Parathyroid adenoma (tissue), 2 donors: ENCODE measurements around the gene WWOX.

ENCODE experiments used
- H2AFZ ChIP-seq: fragments of 300-600 bp; sonication (generic); one replicate; pipeline ENCODE4 v1.7.0; 2017; ENCODE audit warnings: antibody characterized with exemption, mild to moderate bottlenecking
- H3K27ac ChIP-seq: fragments of 300-600 bp; sonication (generic); one replicate; pipeline ENCODE4 v1.7.0; 2017
- H3K27me3 ChIP-seq: fragments of 300-600 bp; sonication (generic); one replicate; pipeline ENCODE4 v1.7.0; 2017; ENCODE audit warnings: low read length; ENCODE audit not compliant: control insufficient read depth, insufficient read depth
- H3K36me3 ChIP-seq: fragments of 300-600 bp; sonication (generic); one replicate; pipeline ENCODE4 v1.7.0; 2017; ENCODE audit warnings: low read length; ENCODE audit not compliant: control insufficient read depth, insufficient read depth
- H3K4me1 ChIP-seq: fragments of 300-600 bp; sonication (generic); one replicate; pipeline ENCODE4 v1.7.0; 2017; ENCODE audit warnings: control low read depth
- H3K4me2 ChIP-seq: fragments of 300-600 bp; sonication (generic); one replicate; pipeline ENCODE4 v1.7.0; 2017; ENCODE audit warnings: low read length
- H3K4me3 ChIP-seq: fragments of 300-600 bp; sonication (generic); one replicate; pipeline ENCODE4 v1.7.0; 2017; ENCODE audit warnings: low read depth, low read length
- H3K79me2 ChIP-seq: fragments of 300-600 bp; sonication (generic); one replicate; pipeline ENCODE4 v1.7.0; 2017; ENCODE audit warnings: control low read depth
- H3K9ac ChIP-seq: fragments of 300-600 bp; sonication (generic); one replicate; pipeline ENCODE4 v1.7.0; 2017; ENCODE audit warnings: mild to moderate bottlenecking
- H3K9me3 ChIP-seq: fragments of 300-600 bp; sonication (generic); one replicate; pipeline ENCODE4 v1.7.0; 2017; ENCODE audit warnings: low read length; ENCODE audit not compliant: control insufficient read depth
- CTCF ChIP-seq: fragments of 300-600 bp; sonication (generic); IDR thresholded peaks from one replicate; pipeline ENCODE4 v1.7.0; 2017; ENCODE audit warnings: antibody characterized with exemption, mild to moderate bottlenecking
- donor health status: primary hyperparathyroidism.

The WWOX gene

DNA sequence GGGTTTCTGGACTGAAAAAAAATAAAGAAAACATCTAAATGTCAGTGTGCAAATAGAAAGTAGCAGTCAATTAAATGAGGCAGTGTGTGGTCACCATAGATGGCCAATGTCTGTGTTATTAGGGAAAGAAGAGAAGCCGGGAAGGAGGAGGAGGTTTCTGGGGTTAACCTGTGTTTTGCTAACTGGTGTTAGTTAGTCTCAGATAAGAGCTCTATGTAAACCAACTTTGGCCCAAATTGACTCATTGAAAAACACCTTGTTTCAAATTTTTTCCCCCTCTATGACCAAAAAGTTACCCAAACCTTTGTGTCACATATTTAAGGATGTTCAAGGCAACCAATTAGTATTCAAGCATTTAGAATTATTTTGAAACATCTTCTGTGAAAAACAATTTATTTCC is 970.2 kb downstream of the WWOX start:
- TF ChIP-seq CTCF: no peak

DNA sequence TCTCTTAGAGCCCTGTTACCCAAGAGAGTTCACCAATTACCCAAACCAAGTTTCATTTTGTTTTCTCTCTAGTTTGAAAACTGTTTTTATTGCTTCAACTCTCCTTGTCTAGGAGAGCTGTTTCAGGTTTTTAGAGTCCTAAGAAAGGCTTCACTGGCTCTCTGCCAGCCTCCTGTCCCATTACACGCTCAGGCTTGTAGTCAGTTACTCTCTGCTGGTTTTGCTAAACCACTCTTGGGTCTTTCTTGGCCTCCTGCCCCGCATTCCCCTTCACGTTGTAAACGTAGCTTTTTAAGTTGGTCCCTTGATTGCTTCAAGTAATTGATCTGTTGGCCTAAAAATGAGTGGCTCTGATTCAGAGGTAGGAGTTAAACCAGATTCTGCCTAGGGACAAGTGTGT is 972.0 kb downstream of the WWOX start:
- Histone ChIP-seq H3K4me3 (no peak overlapping the region), H3K36me3 (no peaks in the 10 kb centered on the region), H3K27ac (no peak overlapping the region), H3K4me2 (no peak overlapping the region), H3K9ac (no peak overlapping the region), H2AFZ (no peak overlapping the region), H3K4me1 (no peaks in the 10 kb centered on the region), H3K9me3 (no peaks in the 10 kb centered on the region), H3K27me3 (no peaks in the 10 kb centered on the region), H3K79me2 (no peaks in the 10 kb centered on the region)
- no peak for TF ChIP-seq CTCF

More for the DNA sequence above, 970.2 kb downstream of the WWOX start:
- no peaks in the 10 kb centered on the region for H3K9me3 ChIP-seq
- H3K27ac ChIP-seq: no peak overlapping the region
- H2AFZ ChIP-seq: no peak overlapping the region
- H3K9ac ChIP-seq: no peak overlapping the region
- no peaks in the 10 kb centered on the region for H3K79me2 ChIP-seq
- H3K36me3 ChIP-seq: no peaks in the 10 kb centered on the region
- H3K4me3 ChIP-seq: no peak overlapping the region
- H3K27me3 ChIP-seq: no peaks in the 10 kb centered on the region
- H3K4me2 ChIP-seq: no peak overlapping the region
- H3K4me1 ChIP-seq: no peaks in the 10 kb centered on the region

GRCh38 chr16:79072517-79072916 is 973.1 kb downstream of the WWOX start:
- Histone ChIP-seq H3K36me3 (no peaks in the 10 kb centered on the region), H3K4me3 (no peak overlapping the region), H2AFZ (no peak overlapping the region), H3K4me1 (no peaks in the 10 kb centered on the region), H3K9ac (no peak overlapping the region), H3K79me2 (no peaks in the 10 kb centered on the region), H3K9me3 (no peaks in the 10 kb centered on the region), H3K27me3 (no peaks in the 10 kb centered on the region), H3K4me2 (no peak overlapping the region), H3K27ac (no peak overlapping the region)
- no peak for TF ChIP-seq CTCF

GRCh38 chr16:79073566-79073965 is 974.1 kb downstream of the WWOX start:
- no peak overlapping the region for H2AFZ ChIP-seq
- no peak for TF ChIP-seq CTCF
- no peaks in the 10 kb centered on the region for H3K4me1 ChIP-seq
- H3K4me3 ChIP-seq: no peak overlapping the region
- no peaks in the 10 kb centered on the region for H3K36me3 ChIP-seq
- H3K4me2 ChIP-seq: no peak overlapping the region
- no peak overlapping the region for H3K27ac ChIP-seq
- H3K27me3 ChIP-seq: no peaks in the 10 kb centered on the region
- H3K9ac ChIP-seq: no peak overlapping the region
- no peaks in the 10 kb centered on the region for H3K79me2 ChIP-seq
- H3K9me3 ChIP-seq: no peaks in the 10 kb centered on the region

DNA sequence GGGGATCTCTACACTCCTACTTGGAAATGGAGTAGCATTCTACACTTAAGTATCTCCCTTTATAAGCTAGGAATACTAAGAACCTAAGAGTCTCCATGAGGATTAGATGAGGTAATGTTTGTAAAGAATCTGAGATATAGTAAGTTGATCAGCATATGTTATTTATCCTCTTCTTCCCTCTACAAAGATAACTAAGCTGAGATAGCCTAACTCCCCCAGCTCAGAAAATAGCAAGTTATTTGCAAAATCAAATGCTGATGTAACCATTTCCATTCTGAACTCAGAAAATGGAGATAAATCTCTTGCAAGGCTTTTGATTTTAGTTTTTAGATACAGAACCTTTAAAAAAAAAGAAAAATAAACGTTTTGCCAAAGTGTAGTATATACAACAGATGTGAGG is 975.1 kb downstream of the WWOX start:
- no peaks in the 10 kb centered on the region for H3K4me1 ChIP-seq
- no peaks in the 10 kb centered on the region for H3K27me3 ChIP-seq
- no peak overlapping the region for H3K27ac ChIP-seq
- H3K9ac ChIP-seq: no peak overlapping the region
- H3K4me2 ChIP-seq: no peak overlapping the region
- no peak overlapping the region for H2AFZ ChIP-seq
- H3K9me3 ChIP-seq: no peaks in the 10 kb centered on the region
- TF ChIP-seq CTCF: no peak
- no peak overlapping the region for H3K4me3 ChIP-seq
- no peaks in the 10 kb centered on the region for H3K36me3 ChIP-seq
- no peaks in the 10 kb centered on the region for H3K79me2 ChIP-seq
